Measurements from ENCODE around the gene UBASH3B. TPM values are rescaled to one million over a fixed set of nuclear protein-coding genes. Genes with fewer than 3 reads are reported as not detected.
"Not testable (repeated sequence)": the region's sequence is repeated elsewhere in the genome, so short reads cannot be mapped to it uniquely, and the experiment has no call there.

UBASH3B gene
- total and polyA plus RNA-seq, 11 donors, result 0.72 to 19.0 (median 1.7) TPM

DNA sequence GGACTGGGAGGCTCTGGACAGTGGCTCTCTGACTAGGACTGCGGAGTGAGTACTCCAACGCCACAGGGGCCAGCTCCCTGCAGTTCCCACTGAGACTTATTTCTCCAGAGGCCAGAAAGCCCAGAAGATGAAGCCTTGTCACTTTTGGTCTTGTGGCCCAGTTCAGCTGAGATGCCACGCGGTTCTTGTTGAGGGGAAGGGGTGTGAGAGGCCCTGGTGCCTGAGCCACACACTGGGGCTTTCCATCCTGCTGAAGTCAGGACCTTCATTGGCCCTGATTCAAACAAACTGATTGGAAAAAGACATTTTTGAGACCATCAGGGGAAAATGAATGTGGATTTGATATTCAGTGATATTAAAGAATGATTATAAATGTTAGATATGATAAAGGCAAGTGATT lies 73.6 kb downstream of the UBASH3B start:
- no peaks in the 10 kb centered on the region for H3K36me3 ChIP-seq

DNA sequence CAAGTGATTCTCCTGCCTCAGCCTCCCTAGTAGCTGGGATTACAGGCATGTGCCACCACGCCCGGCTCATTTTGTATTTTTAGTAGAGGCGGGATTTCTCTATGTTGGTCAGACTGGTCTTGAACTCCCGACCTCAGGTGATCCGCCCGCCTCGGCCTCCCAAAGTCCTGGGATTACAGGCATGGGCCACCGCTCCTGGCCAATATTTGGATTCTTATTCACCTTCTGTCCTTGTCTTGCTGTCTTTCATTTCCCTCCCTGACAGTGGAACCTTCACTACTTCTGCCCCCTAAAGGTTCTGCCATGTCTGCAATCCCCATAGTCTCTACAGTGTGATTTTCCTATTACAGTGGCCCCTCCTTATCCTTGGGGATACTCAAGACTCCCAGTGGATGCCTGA lies 75.2 kb downstream of the UBASH3B start:
- H3K4me3 ChIP-seq; DNase-seq; intact Hi-C loops (cut with DNase I); ATAC-seq; H3K9me3 ChIP-seq; H3K27ac ChIP-seq; H3K27me3 ChIP-seq; H3K36me3 ChIP-seq: not testable (repeated sequence)
- H3K4me1 ChIP-seq, result peaks cover 0 to 70% (median 20%) of the 10 kb centered on the region in 12 donors
- 97 to 99% (median 98%) methylated on average over 8 of the region's 8 CpGs for WGBS, 4 donors

More for the DNA sequence above, 73.6 kb downstream of the UBASH3B start:
- H3K27ac ChIP-seq, result no peak overlapping the region
- no peak for ATAC-seq
- H3K4me3 ChIP-seq, result no peak overlapping the region
- no peaks in the 10 kb centered on the region for H3K9me3 ChIP-seq
- DNase-seq, result no peak
- intact Hi-C loops (cut with DNase I), result loop anchor here in 1 of 10 donors (10.0 kb wide), 1 partner anchor 74 kb away; the partner anchor contains the start of gene UBASH3B
- H3K4me1 ChIP-seq, result peaks cover 0 to 54% (median 12%) of the 10 kb centered on the region in 12 donors
- WGBS, 4 donors, result 90 to 100% (median 93%) methylated on average over 4 of the region's 4 CpGs
- H3K27me3 ChIP-seq, result no peaks in the 10 kb centered on the region
- TF ChIP-seq POLR2A (IDR thresholded peaks at IDR 0.05), result no peak
- TF ChIP-seq, protein P1, sequence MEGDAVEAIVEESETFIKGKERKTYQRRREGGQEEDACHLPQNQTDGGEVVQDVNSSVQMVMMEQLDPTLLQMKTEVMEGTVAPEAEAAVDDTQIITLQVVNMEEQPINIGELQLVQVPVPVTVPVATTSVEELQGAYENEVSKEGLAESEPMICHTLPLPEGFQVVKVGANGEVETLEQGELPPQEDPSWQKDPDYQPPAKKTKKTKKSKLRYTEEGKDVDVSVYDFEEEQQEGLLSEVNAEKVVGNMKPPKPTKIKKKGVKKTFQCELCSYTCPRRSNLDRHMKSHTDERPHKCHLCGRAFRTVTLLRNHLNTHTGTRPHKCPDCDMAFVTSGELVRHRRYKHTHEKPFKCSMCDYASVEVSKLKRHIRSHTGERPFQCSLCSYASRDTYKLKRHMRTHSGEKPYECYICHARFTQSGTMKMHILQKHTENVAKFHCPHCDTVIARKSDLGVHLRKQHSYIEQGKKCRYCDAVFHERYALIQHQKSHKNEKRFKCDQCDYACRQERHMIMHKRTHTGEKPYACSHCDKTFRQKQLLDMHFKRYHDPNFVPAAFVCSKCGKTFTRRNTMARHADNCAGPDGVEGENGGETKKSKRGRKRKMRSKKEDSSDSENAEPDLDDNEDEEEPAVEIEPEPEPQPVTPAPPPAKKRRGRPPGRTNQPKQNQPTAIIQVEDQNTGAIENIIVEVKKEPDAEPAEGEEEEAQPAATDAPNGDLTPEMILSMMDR (IDR thresholded peaks at IDR 0.05), result no peak

DNA sequence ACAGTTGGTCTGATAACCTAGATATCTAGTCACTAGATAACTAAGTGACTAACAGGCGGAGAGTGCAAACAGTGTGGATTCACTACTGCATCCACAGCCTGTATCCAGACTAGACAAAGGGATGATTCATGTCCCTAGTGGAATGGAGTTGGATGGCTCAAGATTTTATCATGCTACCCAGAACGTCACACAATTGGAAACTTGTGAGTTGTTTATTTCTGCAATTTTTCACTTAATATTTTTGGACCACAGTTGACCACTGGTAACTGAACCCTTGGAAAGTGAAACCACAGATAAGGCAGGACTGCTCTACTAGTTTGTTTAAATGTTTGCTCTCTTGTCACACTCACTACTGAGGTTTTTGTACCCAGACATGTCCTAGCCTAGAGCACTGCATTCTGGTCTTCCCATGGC lies 76.0 kb downstream of the UBASH3B start:
- DNase-seq (no peak), ATAC-seq (no peak)
- WGBS, 4 donors, result 80 to 87% (median 83%) methylated on average over 2 of the region's 2 CpGs
- intact Hi-C loops (cut with DNase I), result no loop called here
- Histone ChIP-seq H3K4me1 (peaks cover 0 to 66% (median 19%) of the 10 kb centered on the region in 12 donors), H3K27me3 (no peaks in the 10 kb centered on the region), H3K27ac (no peak overlapping the region), H3K36me3 (no peaks in the 10 kb centered on the region), H3K9me3 (no peaks in the 10 kb centered on the region), H3K4me3 (no peak overlapping the region)
- TF ChIP-seq, protein P1 (IDR thresholded peaks at IDR 0.05), result no peak

DNA sequence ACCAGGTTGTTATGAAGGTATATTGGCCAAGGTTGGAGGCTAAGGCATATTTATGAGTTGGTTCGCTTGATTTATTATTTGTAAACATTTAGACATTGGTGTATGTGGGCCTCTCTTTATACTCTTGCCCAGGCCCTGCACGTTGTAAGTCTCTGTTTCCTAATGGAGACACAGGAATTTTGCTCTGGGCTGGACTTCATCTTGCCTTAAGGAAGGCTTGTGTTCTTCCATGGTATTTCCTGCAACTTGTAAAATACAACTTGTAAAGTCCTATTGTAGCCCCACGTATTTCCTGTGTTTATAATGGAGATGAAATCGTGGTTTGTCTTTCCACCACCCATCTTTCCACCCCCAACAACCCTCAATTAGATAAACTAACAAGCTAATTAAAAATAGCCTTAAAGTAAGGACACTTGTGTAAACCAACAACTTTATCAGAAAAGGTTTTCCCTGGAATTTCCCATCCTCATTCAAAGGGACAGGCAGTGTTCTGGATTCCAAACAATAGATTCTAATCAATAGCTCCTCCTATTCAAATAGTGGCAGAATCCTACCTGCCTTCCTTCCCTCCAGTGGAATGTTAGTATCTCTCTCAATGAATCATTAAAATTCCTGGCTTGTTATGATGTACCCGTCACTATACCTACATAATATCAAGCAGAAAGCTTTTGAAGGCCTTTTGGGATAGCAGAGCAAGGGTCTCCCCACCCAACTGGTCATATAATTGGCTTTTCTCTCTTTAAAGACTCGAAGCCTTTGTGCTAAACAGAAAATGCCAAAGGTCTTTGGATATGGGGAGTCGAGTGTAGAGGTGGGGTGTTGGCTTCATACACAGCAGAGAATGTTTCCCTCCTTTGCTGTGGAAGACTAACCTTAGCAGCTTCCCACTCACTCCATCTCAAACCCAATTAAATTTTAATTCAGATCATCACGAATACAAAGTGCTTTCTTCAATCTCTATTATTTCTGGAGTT lies 77.1 kb downstream of the UBASH3B start:
- Histone ChIP-seq H3K36me3 (no peaks in the 10 kb centered on the region), H3K27ac (peak overlapping the region in 1 of 12 donors; percentile 19), H3K9me3 (no peaks in the 10 kb centered on the region), H3K4me3 (no peak overlapping the region), H3K4me1 (peaks cover 0 to 54% (median 16%) of the 10 kb centered on the region in 12 donors), H3K27me3 (no peaks in the 10 kb centered on the region)
- ATAC-seq, result no peak
- no peak for TF ChIP-seq POLR2A (IDR thresholded peaks at IDR 0.05)
- TF ChIP-seq, protein P1 (IDR thresholded peaks at IDR 0.05), result no peak
- intact Hi-C loops (cut with DNase I), result no loop called here
- 60 to 68% (median 63%) methylated on average over 8 of the region's 8 CpGs for WGBS, 4 donors
- DNase-seq, result no peak
